WTC11 (cell line): ENCODE data around the gene MEIOSIN. TPM values are rescaled to one million over a fixed set of nuclear protein-coding genes. Genes with fewer than 3 reads are reported as not detected.

ENCODE experiments used
- ATAC-seq: fragments of 200-7000 bp; cut with Tn5 transposase; 2 replicates; pipeline ENCODE4 v1.10.0; 2021; ENCODE audit warnings: mild to moderate bottlenecking, moderate library complexity
- CTCF ChIA-PET: fragments of 300-600 bp; sonication (Branson Sonifier 250); formaldehyde crosslinking; loops from one replicate; lab custom pipeline; 2021; ENCODE audit warnings: antibody characterized with exemption; lab: Charles Lee
- POLR2A ChIA-PET: fragments of 350-600 bp; sonication (Branson Sonifier 250); formaldehyde crosslinking; loops from one replicate; lab custom pipeline; 2021; ENCODE audit warnings: antibody characterized with exemption; lab: Charles Lee
- DNase-seq: peaks from one replicate; pipeline ENCODE4 v3.0.0; 2021; ENCODE audit warnings: low spot score
- H3K27ac Mint-ChIP-seq: 2 replicates; pipeline ENCODE4 v1.8.0; 2021; ENCODE audit warnings: mixed read lengths
- H3K27me3 Mint-ChIP-seq: 2 replicates; pipeline ENCODE4 v1.8.0; 2021; ENCODE audit warnings: low read depth, mild to moderate bottlenecking, moderate library complexity, mixed read lengths
- H3K36me3 Mint-ChIP-seq: 2 replicates; pipeline ENCODE4 v1.8.0; 2021; ENCODE audit warnings: mixed read lengths
- H3K4me1 Mint-ChIP-seq: 2 replicates; pipeline ENCODE4 v1.8.0; 2022; ENCODE audit warnings: mixed read lengths
- H3K4me3 Mint-ChIP-seq: 2 replicates; pipeline ENCODE4 v1.8.0; 2021; ENCODE audit warnings: mild to moderate bottlenecking, moderate library complexity, mixed read lengths
- H3K9me3 Mint-ChIP-seq: 2 replicates; pipeline ENCODE4 v1.8.0; 2021; ENCODE audit warnings: mixed read lengths
- ATF6 ChIP-seq: sonication (generic); formaldehyde crosslinking; IDR thresholded peaks from 2 replicates; pipeline ENCODE4 v1.8.1; 2023; ENCODE audit warnings: mild to moderate bottlenecking, missing genetic modification reagents
- E2F1 ChIP-seq: sonication (generic); formaldehyde crosslinking; IDR thresholded peaks from 2 replicates; pipeline ENCODE4 v1.8.0; 2022; ENCODE audit warnings: mild to moderate bottlenecking, missing genetic modification reagents
- ESRRA ChIP-seq: sonication (generic); formaldehyde crosslinking; IDR thresholded peaks from 2 replicates; pipeline ENCODE4 v1.8.1; 2022; ENCODE audit warnings: mild to moderate bottlenecking, missing genetic modification reagents, borderline replicate concordance
- GABPB1 ChIP-seq: sonication (generic); formaldehyde crosslinking; IDR thresholded peaks from 2 replicates; pipeline ENCODE4 v1.8.1; 2023; ENCODE audit warnings: mild to moderate bottlenecking, missing genetic modification reagents
- HMGA2 ChIP-seq: fragments of 250-450 bp; sonication (Bioruptor Pico); IDR thresholded peaks from 2 replicates; pipeline ENCODE4 v1.4.0; 2021; ENCODE audit warnings: mild to moderate bottlenecking, moderate library complexity
- NFATC4 ChIP-seq: fragments of 250-450 bp; sonication (Bioruptor Pico); IDR thresholded peaks from 2 replicates; pipeline ENCODE4 v1.9.0; 2021; ENCODE audit warnings: mild to moderate bottlenecking
- NFE2L1 ChIP-seq: sonication (generic); formaldehyde crosslinking; IDR thresholded peaks from 2 replicates; pipeline ENCODE4 v1.8.1; 2023; ENCODE audit warnings: missing genetic modification reagents
- PRDM15 ChIP-seq: sonication (generic); formaldehyde crosslinking; IDR thresholded peaks from 2 replicates; pipeline ENCODE4 v1.8.0; 2022; ENCODE audit warnings: missing genetic modification reagents
- PREB ChIP-seq: sonication (generic); formaldehyde crosslinking; IDR thresholded peaks from 2 replicates; pipeline ENCODE4 v1.8.1; 2022; ENCODE audit warnings: mild to moderate bottlenecking, missing genetic modification reagents, moderate library complexity, borderline replicate concordance
- RELA ChIP-seq: sonication (generic); formaldehyde crosslinking; IDR thresholded peaks from 2 replicates; pipeline ENCODE4 v1.8.1; 2022; ENCODE audit warnings: missing genetic modification reagents, mild to moderate bottlenecking, borderline replicate concordance
- SMAD4 ChIP-seq: sonication (generic); formaldehyde crosslinking; IDR thresholded peaks from 2 replicates; pipeline ENCODE4 v1.8.0; 2022; ENCODE audit warnings: mild to moderate bottlenecking, missing genetic modification reagents
- SOX15 ChIP-seq: fragments of 250-450 bp; sonication (Bioruptor Pico); IDR thresholded peaks from 2 replicates; pipeline ENCODE4 v1.9.0; 2021; ENCODE audit warnings: mild to moderate bottlenecking
- SP1 ChIP-seq: sonication (generic); formaldehyde crosslinking; conservative IDR thresholded peaks from 2 replicates; pipeline ENCODE4 v1.8.1; 2022; ENCODE audit warnings: missing genetic modification reagents
- STAT6 ChIP-seq: sonication (generic); formaldehyde crosslinking; conservative IDR thresholded peaks from 2 replicates; pipeline ENCODE4 v1.8.1; 2023; ENCODE audit warnings: mild to moderate bottlenecking, low read depth, missing genetic modification reagents, moderate library complexity
- TCF7 ChIP-seq: sonication (generic); formaldehyde crosslinking; IDR thresholded peaks from 2 replicates; pipeline ENCODE4 v1.8.0; 2022; ENCODE audit warnings: mild to moderate bottlenecking, low read depth, missing genetic modification reagents, moderate library complexity
- TP53 ChIP-seq: sonication (generic); formaldehyde crosslinking; IDR thresholded peaks from 2 replicates; pipeline ENCODE4 v1.8.1; 2023; ENCODE audit warnings: mild to moderate bottlenecking, missing genetic modification reagents
- USF2 ChIP-seq: sonication (generic); formaldehyde crosslinking; IDR thresholded peaks from 2 replicates; pipeline ENCODE4 v1.8.1; 2023; ENCODE audit warnings: mild to moderate bottlenecking, missing genetic modification reagents, moderate library complexity
- ZNF219 ChIP-seq: sonication (generic); formaldehyde crosslinking; IDR thresholded peaks from 2 replicates; pipeline ENCODE4 v1.8.0; 2023; ENCODE audit warnings: missing genetic modification reagents, mild to moderate bottlenecking, borderline replicate concordance
- ZNF416 ChIP-seq: fragments of 250-450 bp; sonication (Bioruptor Pico); IDR thresholded peaks from 2 replicates; pipeline ENCODE4 v1.9.0; 2021; ENCODE audit warnings: mild to moderate bottlenecking, inconsistent platforms
- ZNF671 ChIP-seq: fragments of 250-450 bp; sonication (Bioruptor Pico); IDR thresholded peaks from 2 replicates; pipeline ENCODE4 v1.8.0; 2021; ENCODE audit warnings: mild to moderate bottlenecking
- total RNA-seq: library from RNA; stranded (reverse); gene quantifications from 3 replicates; pipeline ENCODE4 v1.2.3, GENCODE V29; 2021

MEIOSIN gene
- total RNA-seq, 1 experiment from 2014 or later: not detected

- TF ChIP-seq E2F1 (CRISPR knock-in tag) (no peak), RELA (CRISPR knock-in tag) (peak; percentile 83; the same call in 1 of the 2 replicates), USF2 (CRISPR knock-in tag) (no peak), GABPB1 (no peak; the same call in 1 of the 2 replicates), PREB (CRISPR knock-in tag) (no peak), NFE2L1 (no peak), STAT6 (CRISPR knock-in tag) (no peak), TCF7 (no peak), ZNF671 (CRISPR knock-in tag) (no peak)
Measured at GRCh38 chr19:45767881-45768654, 34.8 kb downstream of the MEIOSIN start (continued).

GRCh38 chr19:45768655-45768983 lies 35.4 kb downstream of the MEIOSIN start:
- DNase-seq: peak; percentile 61
- Mint-ChIP-seq H3K36me3 (no peaks in the 10 kb centered on the region), H3K27ac (peak overlapping the region; percentile 100), H3K4me3 (peak overlapping the region; percentile 97), H3K27me3 (peaks cover 2% of the 10 kb centered on the region; the same call in 1 of the 2 replicates), H3K4me1 (peaks cover 26% of the 10 kb centered on the region), H3K9me3 (no peaks in the 10 kb centered on the region)
- POLR2A ChIA-PET: interaction anchor here (0.6 to 4.8 kb wide), 23 partner anchors 11 to 185 kb away, joined by 3 to 115 read pairs (median 7); partner anchors contain the start of genes DMPK, DMWD, FBXO46 and QPCTL
- ATAC-seq: no peak
- CTCF ChIA-PET: interaction anchor here (0.6 to 5.6 kb wide), 21 partner anchors 9 to 998 kb away, joined by 3 to 175 read pairs (median 8); partner anchors contain the start of genes DMPK, FBXO46, FOXA3 and QPCTL
- TF ChIP-seq ATF6 (no peak), SMAD4 (CRISPR knock-in tag) (no peak), SP1 (CRISPR knock-in tag) (no peak), STAT6 (CRISPR knock-in tag) (no peak), TP53 (no peak), SOX15 (CRISPR knock-in tag) (no peak), ZNF416 (CRISPR knock-in tag) (no peak), ESRRA (CRISPR knock-in tag) (no peak), PRDM15 (CRISPR knock-in tag) (no peak), USF2 (CRISPR knock-in tag) (no peak), ZNF219 (CRISPR knock-in tag) (no peak), NFATC4 (no peak), HMGA2 (CRISPR knock-in tag) (no peak), NFE2L1 (no peak)
